K562 (cell line): ENCODE measurements around the gene SYT13. TPM values are rescaled to one million over a fixed set of nuclear protein-coding genes. Genes with fewer than 3 reads are reported as not detected.

ENCODE experiments used
- ATAC-seq: fragments of 200-7000 bp; cut with Tn5 transposase; 3 replicates; pipeline ENCODE4 v1.9.1; 2020; ENCODE audit warnings: moderate library complexity
- BruUV-seq: library from RNA; stranded (reverse); fragments of 400-500 nt; replicated peaks from 2 replicates; lab custom pipeline; 2021; lab: Mats Ljungman, UMichigan
- CTCF ChIA-PET: fragments of 300-600 bp; formaldehyde crosslinking; extraction: SDS; loops from one replicate; lab custom pipeline; 2021; ENCODE audit warnings: low intra/inter-chr PET ratio; lab: Yijun Ruan, JAX
- POLR2A ChIA-PET: fragments of 300-600, 350-650 bp; sonication (Branson Sonifier 250); formaldehyde crosslinking; extraction: SDS; loops from one replicate; lab custom pipeline; 2021; ENCODE audit warnings: antibody characterized with exemption, inconsistent platforms; lab: Yijun Ruan, JAX
- DNase-seq, 4 experiments: peaks; one replicate each; pipeline versions ENCODE4 v3.0.0 to v3.0.0-alpha.2; 2011 to 2018; ENCODE audit warnings: low spot score in 3 of 4, mixed read lengths in 3 of 4; ENCODE audit errors: extremely low read depth in 1 of 4
- FAIRE-seq: peaks from 2 replicates; lab custom pipeline; 2011; peaks lifted over from hg19 to GRCh38; lab: Jason Lieb, UNC
- H2AFZ ChIP-seq: 2 replicates; pipeline ENCODE4 v1.6.0; 2011; ENCODE audit warnings: low read depth, low read length, control low read depth, inconsistent platforms
- H3K27ac ChIP-seq: fragments of 200-600 bp; 3 replicates; pipeline ENCODE4 v1.8.0; 2011; ENCODE audit warnings: low read depth, mild to moderate bottlenecking, control low read depth, inconsistent platforms, low read length, moderate library complexity, mixed read lengths; ENCODE audit errors: extremely low read depth
- H3K27me3 ChIP-seq, 2 experiments: fragments of 300-600 bp in 1 of 2; 2 replicates in 1 of 2; 3 replicates in 1 of 2; pipeline versions ENCODE4 v1.6.0 to v1.8.0; 2011; ENCODE audit warnings: inconsistent platforms in 2 of 2, low read length in 2 of 2, mild to moderate bottlenecking in 1 of 2, mixed read lengths in 1 of 2, moderate library complexity in 1 of 2; ENCODE audit not compliant: control insufficient read depth in 2 of 2, insufficient read depth in 2 of 2
- H3K36me3 ChIP-seq: fragments of 300-600 bp; 3 replicates; pipeline ENCODE4 v1.8.0; 2011; ENCODE audit warnings: mild to moderate bottlenecking, low read length, inconsistent platforms; ENCODE audit not compliant: control insufficient read depth, insufficient read depth
- H3K4me1 ChIP-seq, 2 experiments: fragments of 200-600 bp in 1 of 2; replicated peaks in 1 of 2; 2 replicates in 1 of 2; 3 replicates in 1 of 2; pipeline versions ENCODE4 v1.5.1 to v1.8.0; 2011; ENCODE audit warnings: inconsistent platforms in 2 of 2, low read length in 2 of 2, mild to moderate bottlenecking in 1 of 2, mixed read lengths in 1 of 2, moderate library complexity in 1 of 2; ENCODE audit not compliant: control insufficient read depth in 2 of 2, insufficient read depth in 2 of 2
- H3K4me2 ChIP-seq: 2 replicates; pipeline ENCODE4 v1.6.1; 2011; ENCODE audit warnings: low read length, control low read depth, inconsistent platforms, mixed read lengths; ENCODE audit not compliant: insufficient read depth
- H3K4me3 ChIP-seq: fragments of 200-600 bp; sonication (generic), shearing (Covaris generic); 2 replicates; pipeline ENCODE4 v1.5.1; 2016; ENCODE audit warnings: control low read depth, inconsistent platforms
- H3K79me2 ChIP-seq: fragments of 200-600 bp; 3 replicates; pipeline ENCODE4 v1.8.0; 2011; ENCODE audit warnings: low read length, inconsistent platforms; ENCODE audit not compliant: control insufficient read depth, insufficient read depth
- H3K9ac ChIP-seq, 2 experiments: 2 replicates each; pipeline versions ENCODE4 v1.6.0 to v1.6.1; 2011; ENCODE audit warnings: low read depth in 2 of 2, low read length in 2 of 2, control low read depth in 1 of 2, inconsistent platforms in 1 of 2, mild to moderate bottlenecking in 1 of 2, mixed read lengths in 1 of 2; ENCODE audit not compliant: insufficient read depth in 1 of 2
- H3K9me1 ChIP-seq: one replicate; pipeline ENCODE4 v1.6.0; 2011; ENCODE audit warnings: inconsistent platforms, mild to moderate bottlenecking, low read length, moderate library complexity; ENCODE audit not compliant: control insufficient read depth, insufficient read depth
- H3K9me3 ChIP-seq: replicated peaks from 2 replicates; pipeline ENCODE4 v1.5.1; 2011; ENCODE audit warnings: low read depth, low read length, inconsistent platforms; ENCODE audit not compliant: control insufficient read depth, insufficient read depth
- H4K20me1 ChIP-seq: replicated peaks from 2 replicates; pipeline ENCODE4 v1.6.1; 2011; ENCODE audit warnings: low read length, inconsistent platforms, mixed read lengths; ENCODE audit not compliant: control insufficient read depth, insufficient read depth
- HIVEP1 ChIP-seq: fragments of 250-450 bp; sonication (Bioruptor Pico); IDR thresholded peaks from 2 replicates; pipeline ENCODE4 v1.4.0; 2020; ENCODE audit warnings: mild to moderate bottlenecking
- PHF20 ChIP-seq: fragments of 450-650 bp; IDR thresholded peaks from 2 replicates; pipeline ENCODE4 v1.6.1; 2018; ENCODE audit not compliant: partially characterized antibody
- RFX1 ChIP-seq: fragments of 450-650 bp; IDR thresholded peaks from 2 replicates; pipeline ENCODE4 v1.6.1; 2016; ENCODE audit warnings: mild to moderate bottlenecking, moderate library complexity
- SRSF7 ChIP-seq: fragments of 200-400 bp; formaldehyde crosslinking; optimal IDR thresholded peaks from 2 replicates; pipeline ENCODE3; 2017; ENCODE audit warnings: mild to moderate bottlenecking, low read depth, low read length
- WGBS: fragments of 100-300 bp; shearing (Covaris generic); methylation state at CpG from one replicate; pipeline ENCODE4 v1.1.6; 2016; ENCODE audit warnings: low coverage, mixed read lengths; ENCODE audit not compliant: insufficient coverage; ENCODE audit errors: missing lambda C conversion rate; 5-methylcytosine and 5-hydroxymethylcytosine counted together
- in situ Hi-C: fragments of 300-500 bp; cut with MboI; formaldehyde crosslinking; loops from 4 replicates; pipeline ENCODE4 v1.15.0; 2018; ENCODE audit warnings: inconsistent platforms, mixed read lengths
- intact Hi-C: fragments of 100-400 bp; cut with micrococcal nuclease; formaldehyde crosslinking; loops from 2 replicates; pipeline ENCODE4 v1.14.2; 2022
- polyA plus RNA-seq, 8 experiments: library from polyadenylated mRNA; depleted of rRNA in 4 of 8; stranded (reverse) in 5 of 8; unstranded in 3 of 8; fragments of >200 nt; fragmentation: Nextera tagmentation in 2 of 8; fragmentation: Illumina TruSeq in 1 of 8; extraction: Ambion mirVana in 2 of 8; extraction: Trizol in 1 of 8; gene quantifications; 2 replicates each; pipeline versions ENCODE4 v1.2.1 to v1.2.3, GENCODE V29; 2011 to 2014; ENCODE audit warnings: inconsistent platforms in 1 of 8, missing spikeins in 1 of 8
- total RNA-seq, 7 experiments: library from RNA; depleted of rRNA in 6 of 7; stranded (reverse); fragments of >200 nt in 6 of 7; fragmentation: Illumina TruSeq in 2 of 7; extraction: Trizol in 2 of 7; gene quantifications; 2 replicates each; pipeline versions ENCODE4 v1.2.1 to v1.2.3, GENCODE V29; 2011 to 2021; ENCODE audit warnings: low replicate concordance in 1 of 7
- TF ChIP-seq, protein P1 (sequence below): fragments of 250-450 bp; sonication (Bioruptor Pico); IDR thresholded peaks from 2 replicates; pipeline ENCODE4 v1.8.0; 2021; ENCODE audit warnings: borderline replicate concordance, mild to moderate bottlenecking, moderate library complexity; ENCODE audit not compliant: poor library complexity, severe bottlenecking

Gene SYT13
- total and polyA plus RNA-seq, 9 of the 15 experiments (the other 6 are each of a cell fraction or from before 2014, with no cell fraction given) = under 0.01 to 0.13 (median 0.08) TPM; not detected in 2

DNA sequence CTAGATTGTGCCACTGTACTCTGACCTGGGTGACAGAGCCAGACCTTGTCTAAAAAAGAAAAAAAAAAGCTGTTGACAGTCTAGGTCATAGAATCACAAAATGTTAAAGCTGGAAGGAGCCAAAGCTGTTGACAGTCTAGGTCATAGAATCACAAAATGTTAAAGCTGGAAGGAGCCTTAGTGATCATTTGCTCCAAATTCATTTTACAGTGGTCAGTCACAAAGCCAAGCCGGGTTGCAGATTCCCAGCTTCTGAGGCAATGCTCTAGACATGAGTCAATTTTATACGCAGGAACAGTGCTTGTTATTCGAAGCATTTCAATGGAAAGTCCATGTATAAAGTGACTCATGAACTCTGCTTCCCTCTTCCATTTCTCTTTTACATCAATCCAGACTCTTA, 47.4 kb downstream of the SYT13 start (continued):
- TF ChIP-seq, protein P1, sequence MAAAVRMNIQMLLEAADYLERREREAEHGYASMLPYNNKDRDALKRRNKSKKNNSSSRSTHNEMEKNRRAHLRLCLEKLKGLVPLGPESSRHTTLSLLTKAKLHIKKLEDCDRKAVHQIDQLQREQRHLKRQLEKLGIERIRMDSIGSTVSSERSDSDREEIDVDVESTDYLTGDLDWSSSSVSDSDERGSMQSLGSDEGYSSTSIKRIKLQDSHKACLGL (CRISPR knock-in tag) = no peak
- TF ChIP-seq SRSF7 = no peak

DNA sequence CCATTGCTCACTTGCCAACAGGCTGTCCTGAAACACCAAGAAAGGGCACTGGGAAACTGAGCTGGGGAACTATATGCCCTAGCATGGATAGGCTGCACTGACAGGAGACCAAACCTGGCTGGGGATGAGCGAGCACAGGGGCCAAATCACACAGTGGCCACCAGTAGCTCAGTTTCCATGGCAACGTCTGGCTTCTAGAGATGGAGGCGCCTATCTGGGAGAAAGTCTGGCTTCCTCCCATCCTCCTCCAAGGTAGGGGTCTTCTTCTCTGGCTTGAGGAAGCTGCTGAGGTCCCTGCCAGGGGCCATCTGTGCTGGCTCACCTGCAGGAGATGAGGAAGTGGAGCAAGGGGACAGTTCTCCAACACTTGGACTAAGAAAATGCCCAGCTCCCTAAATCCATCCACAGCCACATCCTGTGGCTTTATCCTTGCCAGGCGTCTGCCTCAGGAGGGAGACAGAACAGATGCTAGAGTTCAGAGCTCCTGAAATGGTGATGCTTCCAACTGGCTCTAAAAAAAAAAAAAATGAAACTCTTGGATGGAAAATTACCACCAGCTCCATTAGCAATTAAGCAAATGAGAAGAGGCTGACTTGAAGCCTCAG, 48.3 kb downstream of the SYT13 start:
- Histone ChIP-seq H3K79me2 (no peaks in the 10 kb centered on the region), H3K27me3 (no peaks in the 10 kb centered on the region; a peak in 1 of 5 replicates), H3K4me3 (no peak overlapping the region), H3K36me3 (no peaks in the 10 kb centered on the region), H3K9ac (no peak overlapping the region), H3K9me3 (no peaks in the 10 kb centered on the region), H3K27ac (no peak overlapping the region), H3K4me1 (peaks cover 0 to 5% of the 10 kb centered on the region in 2 experiments; a peak in 1 of 5 replicates), H2AFZ (no peak overlapping the region), H3K4me2 (no peak overlapping the region), H3K9me1 (peaks cover 3% of the 10 kb centered on the region), H4K20me1 (no peaks in the 10 kb centered on the region)
- DNase-seq = no peak
- ChIA-PET CTCF (no interaction called here), POLR2A (interaction anchor here (0.5 kb wide), 1 partner anchor 534 kb away, joined by 3 read pairs; no protein-coding TSS in a partner anchor)
- WGBS = 0% methylated on average over 4 of the region's 4 CpGs
- no peak for FAIRE-seq
- intact Hi-C loops (no loop called here), in situ Hi-C loops (no loop called here)
- ATAC-seq = no peak
- BruUV-seq = no TSS peak
- no peak for TF ChIP-seq HIVEP1 (CRISPR knock-in tag)
- peak; percentile 63 for TF ChIP-seq RFX1
- no peak for TF ChIP-seq PHF20
